Activated T-cell treated with anti-CD3 and anti-CD28 coated beads, Interleukin-2, amount 50 U/mL, for 24 hours (primary cell): ENCODE results near the gene SLC17A2.
"Not testable (repeated sequence)": the region's sequence is repeated elsewhere in the genome, so short reads cannot be mapped to it uniquely, and the experiment has no call there.

Experiments used
- DNase-seq: peaks from one replicate; pipeline ENCODE4 v3.0.0-alpha.2; 2020
- H3K27ac Mint-ChIP-seq: 2 replicates; pipeline ENCODE4 v1.8.0; 2020; ENCODE audit warnings: mild to moderate bottlenecking, mixed read lengths
- H3K27me3 Mint-ChIP-seq: 2 replicates; pipeline ENCODE4 v1.8.0; 2020; ENCODE audit warnings: mixed read lengths
- H3K36me3 Mint-ChIP-seq: 2 replicates; pipeline ENCODE4 v1.8.0; 2020; ENCODE audit warnings: low read depth, mixed read lengths
- H3K4me1 Mint-ChIP-seq: 2 replicates; pipeline ENCODE4 v1.8.0; 2020; ENCODE audit warnings: low read depth, mixed read lengths
- H3K4me3 Mint-ChIP-seq: 2 replicates; pipeline ENCODE4 v1.8.0; 2020; ENCODE audit warnings: mild to moderate bottlenecking, moderate library complexity, mixed read lengths
- H3K9me3 Mint-ChIP-seq: 2 replicates; pipeline ENCODE4 v1.8.0; 2020; ENCODE audit warnings: mixed read lengths

Gene SLC17A2

DNA sequence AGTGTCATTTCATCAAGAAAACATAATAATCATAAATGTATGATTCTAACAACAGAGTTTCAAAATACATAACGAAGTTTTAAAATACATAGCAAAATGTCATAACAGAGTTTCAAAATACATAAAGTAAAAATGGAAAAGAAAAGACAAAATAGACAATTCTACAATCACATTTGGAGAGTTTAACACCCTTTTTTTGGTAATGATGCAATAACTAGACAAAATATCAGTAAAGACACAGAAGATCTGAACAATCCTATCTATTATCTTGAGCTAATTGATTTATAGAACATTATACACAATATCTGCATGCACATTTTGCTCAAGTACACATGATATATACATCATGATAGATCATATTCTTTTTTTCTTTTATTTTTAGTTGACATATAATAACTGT lies 13.4 kb upstream of the SLC17A2 start:
- Mint-ChIP-seq H3K9me3 (peaks cover 8% of the 10 kb centered on the region), H3K4me1 (peaks cover 21% of the 10 kb centered on the region), H3K27me3 (peaks cover 3% of the 10 kb centered on the region), H3K36me3 (no peaks in the 10 kb centered on the region), H3K4me3 (no peak overlapping the region), H3K27ac (no peak overlapping the region)
- DNase-seq: no peak

DNA sequence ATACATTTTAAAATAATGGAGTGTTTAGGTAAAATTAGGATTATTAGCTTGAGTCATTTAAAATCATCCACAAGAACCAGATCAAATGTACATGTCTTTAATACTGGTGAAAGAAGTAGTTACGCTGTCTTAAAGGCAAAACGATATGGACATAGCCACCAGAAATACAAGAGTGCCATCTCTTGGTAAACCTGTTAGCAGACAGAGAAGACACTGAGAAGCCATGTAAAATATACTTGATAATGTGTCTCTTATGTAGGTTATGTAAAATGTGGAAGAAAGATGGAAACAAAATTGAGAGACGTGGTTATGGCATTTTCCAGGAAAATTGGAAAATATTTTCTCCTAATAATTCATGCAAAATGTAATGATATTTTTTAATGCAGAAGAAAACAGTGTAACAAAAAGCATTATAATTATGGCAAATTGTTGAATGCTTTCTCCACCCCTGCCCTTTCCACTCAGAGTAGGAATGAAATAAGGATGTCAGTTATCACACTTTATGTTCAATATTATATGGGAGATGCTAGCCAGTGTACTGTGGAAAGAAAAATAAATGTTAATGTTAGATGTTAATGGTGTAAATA lies 12.2 kb upstream of the SLC17A2 start:
- Mint-ChIP-seq H3K36me3 (no peaks in the 10 kb centered on the region), H3K4me1 (peaks cover 21% of the 10 kb centered on the region), H3K9me3 (peaks cover 8% of the 10 kb centered on the region), H3K4me3 (no peak overlapping the region), H3K27me3 (peaks cover 3% of the 10 kb centered on the region), H3K27ac (no peak overlapping the region)
- no peak for DNase-seq

DNA sequence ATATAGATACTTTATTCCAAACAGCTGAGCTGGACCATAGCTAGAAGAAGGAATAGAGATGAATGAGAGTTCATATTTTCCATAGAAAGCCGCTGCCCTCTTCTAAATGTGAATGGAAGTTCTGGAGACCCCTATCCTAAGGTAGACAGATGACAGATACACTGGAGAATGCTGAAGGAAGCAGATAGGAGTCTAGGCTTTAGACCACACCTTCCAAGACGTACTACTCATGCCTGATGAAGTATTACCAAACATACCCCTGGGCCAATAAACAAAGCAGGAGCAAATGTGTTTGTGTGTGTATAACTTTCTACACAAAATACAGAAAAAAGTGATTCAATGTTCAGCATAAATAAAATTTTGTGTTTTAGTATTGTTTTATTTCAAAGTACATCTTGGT lies 9.1 kb upstream of the SLC17A2 start:
- H3K4me3 Mint-ChIP-seq: no peak overlapping the region
- H3K36me3 Mint-ChIP-seq: no peaks in the 10 kb centered on the region
- no peaks in the 10 kb centered on the region for H3K9me3 Mint-ChIP-seq
- H3K27ac Mint-ChIP-seq: no peak overlapping the region
- H3K4me1 Mint-ChIP-seq: peaks cover 3% of the 10 kb centered on the region
- H3K27me3 Mint-ChIP-seq: peaks cover 9% of the 10 kb centered on the region
- no peak for DNase-seq

DNA sequence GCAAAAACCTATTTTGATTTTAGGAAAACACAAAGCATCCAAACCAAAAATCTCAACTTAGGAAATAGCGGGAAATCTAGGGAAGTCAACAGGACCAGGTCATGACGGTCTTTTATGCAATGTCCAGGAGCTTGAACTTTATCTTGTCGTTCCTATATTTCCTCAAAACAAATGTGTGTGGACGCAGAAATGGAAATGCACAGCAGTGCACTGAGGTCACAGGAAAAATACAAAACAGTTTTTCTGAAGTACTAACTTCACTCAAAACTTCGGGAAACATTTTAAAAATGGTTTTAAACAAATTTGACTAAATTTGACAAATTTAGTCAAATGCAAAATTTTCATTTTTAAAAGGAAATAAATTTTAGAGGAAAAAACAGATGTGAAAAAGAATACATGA lies 5.5 kb upstream of the SLC17A2 start:
- no peaks in the 10 kb centered on the region for H3K36me3 Mint-ChIP-seq
- H3K27ac Mint-ChIP-seq: no peak overlapping the region
- H3K27me3 Mint-ChIP-seq: peaks cover 6% of the 10 kb centered on the region
- no peak overlapping the region for H3K4me3 Mint-ChIP-seq
- no peaks in the 10 kb centered on the region for H3K9me3 Mint-ChIP-seq
- DNase-seq: no peak
- peaks cover 6% of the 10 kb centered on the region for H3K4me1 Mint-ChIP-seq

DNA sequence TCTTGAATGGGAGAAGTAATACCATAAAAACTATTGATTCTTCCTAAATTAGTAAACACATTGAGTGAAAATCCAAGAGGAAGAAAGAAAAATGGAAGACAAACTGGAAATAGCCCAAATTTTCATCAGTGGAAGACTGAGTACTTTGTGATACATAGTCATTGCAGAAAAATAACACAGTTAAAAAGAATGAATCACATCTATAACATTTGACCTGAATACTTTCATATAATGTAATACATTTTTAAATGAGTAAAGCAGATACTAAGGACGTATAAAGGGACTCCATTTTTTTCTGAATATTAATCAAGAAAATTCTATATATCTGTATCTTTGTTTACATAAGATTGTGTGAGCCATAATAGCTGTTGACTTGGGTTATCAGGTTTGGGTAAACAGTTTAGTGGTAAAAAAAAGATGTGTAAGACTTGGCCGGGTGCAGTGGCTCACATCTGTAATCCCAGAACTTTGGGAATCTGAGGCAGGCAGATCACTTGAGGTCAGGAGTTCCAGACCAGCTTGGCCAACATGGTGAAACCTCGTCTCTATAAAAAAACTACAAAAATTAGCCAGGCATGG lies 4.3 kb upstream of the SLC17A2 start:
- no peaks in the 10 kb centered on the region for H3K36me3 Mint-ChIP-seq
- DNase-seq: no peak
- no peaks in the 10 kb centered on the region for H3K9me3 Mint-ChIP-seq
- no peak overlapping the region for H3K4me3 Mint-ChIP-seq
- H3K27ac Mint-ChIP-seq: no peak overlapping the region
- peaks cover 6% of the 10 kb centered on the region for H3K4me1 Mint-ChIP-seq
- H3K27me3 Mint-ChIP-seq: peaks cover 6% of the 10 kb centered on the region

DNA sequence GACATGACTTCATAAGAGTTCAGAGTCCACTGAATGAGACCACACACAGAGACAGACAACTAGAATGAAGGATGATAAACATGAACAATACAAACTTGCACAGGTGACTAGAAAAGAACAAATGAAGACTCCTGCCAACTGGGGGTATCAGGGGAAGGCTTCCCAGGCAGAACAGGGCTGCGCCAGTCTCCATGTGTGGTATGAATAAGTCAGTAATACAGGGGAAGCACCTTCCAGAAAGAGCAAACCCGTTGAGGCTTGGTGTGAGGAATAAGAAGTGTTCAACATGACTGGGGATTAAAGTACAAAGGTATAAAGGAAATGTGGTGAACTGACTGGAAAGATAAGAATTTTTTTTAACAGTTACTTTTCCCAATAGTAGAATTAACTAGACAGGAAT lies 3.7 kb upstream of the SLC17A2 start:
- Mint-ChIP-seq H3K27ac (no peak overlapping the region), H3K4me3 (no peak overlapping the region), H3K27me3 (peaks cover 6% of the 10 kb centered on the region), H3K4me1 (peaks cover 6% of the 10 kb centered on the region), H3K9me3 (no peaks in the 10 kb centered on the region), H3K36me3 (no peaks in the 10 kb centered on the region)
- no peak for DNase-seq

DNA sequence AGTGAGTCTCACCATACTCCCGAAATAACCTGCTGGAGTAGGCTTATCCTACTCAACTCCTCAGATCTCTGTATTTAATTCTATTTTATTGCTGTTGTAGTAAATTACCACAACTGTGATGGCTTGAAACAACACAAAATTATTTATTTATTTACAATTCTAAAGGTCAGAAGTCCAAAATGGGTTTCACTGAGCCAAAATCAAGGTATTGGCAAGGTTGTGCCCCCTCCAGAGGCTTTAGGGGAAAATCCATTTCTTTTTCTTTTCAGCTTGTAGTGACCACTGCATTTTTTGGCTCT lies 869 bp upstream of the SLC17A2 start:
- no peak overlapping the region for H3K4me3 Mint-ChIP-seq
- no peaks in the 10 kb centered on the region for H3K36me3 Mint-ChIP-seq
- peaks cover 10% of the 10 kb centered on the region for H3K4me1 Mint-ChIP-seq
- H3K27ac Mint-ChIP-seq: no peak overlapping the region
- no peaks in the 10 kb centered on the region for H3K9me3 Mint-ChIP-seq
- no peak for DNase-seq
- H3K27me3 Mint-ChIP-seq: no peaks in the 10 kb centered on the region

DNA sequence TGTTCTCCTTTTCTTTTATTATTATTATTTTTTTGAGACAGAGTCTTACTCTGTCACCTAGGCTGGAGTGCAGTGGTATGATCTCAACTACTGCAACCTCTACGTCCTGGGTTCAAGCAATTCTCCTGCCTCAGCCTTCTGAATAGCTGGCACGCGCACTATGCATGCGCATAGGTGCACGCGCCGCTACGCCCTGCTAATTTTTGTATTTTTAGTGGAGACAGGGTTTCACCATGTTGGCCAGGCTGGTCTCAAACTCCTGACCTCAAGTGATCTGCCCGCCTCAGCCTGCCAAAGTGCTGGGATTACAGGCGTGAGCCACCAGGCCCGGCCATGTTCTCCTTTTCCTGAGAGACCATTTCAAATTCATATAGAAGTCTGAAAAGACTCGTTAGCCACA lies 706 bp downstream of the SLC17A2 start:
- not testable (repeated sequence) for H3K4me3 Mint-ChIP-seq, H3K27me3 Mint-ChIP-seq, H3K27ac Mint-ChIP-seq, H3K4me1 Mint-ChIP-seq, DNase-seq, H3K9me3 Mint-ChIP-seq, H3K36me3 Mint-ChIP-seq

DNA sequence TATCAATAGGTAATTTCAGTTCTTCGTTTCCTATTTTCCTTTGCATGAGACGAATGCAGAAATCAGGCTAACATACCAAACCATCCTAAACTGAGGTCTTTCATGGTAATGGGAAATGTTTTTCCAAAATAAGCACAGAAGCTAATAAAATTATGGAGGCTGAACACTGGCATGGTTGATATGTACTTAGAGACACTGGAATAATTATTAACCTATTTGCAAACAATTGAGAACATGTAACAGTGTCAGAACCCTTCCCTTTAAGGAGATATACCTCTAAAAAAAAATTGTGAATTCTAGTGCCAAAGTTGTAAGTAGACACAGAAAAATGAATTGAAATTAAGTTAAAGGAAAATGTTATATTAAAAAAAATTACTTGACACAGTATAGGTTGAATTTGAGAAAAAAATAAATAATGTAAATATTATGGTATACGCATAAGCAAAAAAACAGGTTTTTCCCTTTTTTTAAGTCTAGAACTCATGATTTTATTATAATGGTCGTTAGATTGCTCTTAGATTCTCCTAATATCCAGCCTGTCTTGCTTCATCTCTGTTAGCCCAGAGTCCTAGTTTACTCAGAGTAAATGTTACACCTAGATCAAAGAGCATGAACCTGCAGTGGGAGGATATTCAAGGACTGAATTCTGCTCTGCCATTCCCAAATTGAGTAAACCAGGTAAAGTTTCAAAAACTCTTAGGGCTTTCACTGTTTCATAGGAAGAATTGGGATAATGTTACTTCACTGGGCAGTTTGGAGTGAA lies 1.7 kb downstream of the SLC17A2 start:
- H3K36me3 Mint-ChIP-seq: no peaks in the 10 kb centered on the region
- H3K9me3 Mint-ChIP-seq: no peaks in the 10 kb centered on the region
- no peaks in the 10 kb centered on the region for H3K27me3 Mint-ChIP-seq
- no peak overlapping the region for H3K27ac Mint-ChIP-seq
- H3K4me3 Mint-ChIP-seq: no peak overlapping the region
- no peak for DNase-seq
- peaks cover 4% of the 10 kb centered on the region for H3K4me1 Mint-ChIP-seq

DNA sequence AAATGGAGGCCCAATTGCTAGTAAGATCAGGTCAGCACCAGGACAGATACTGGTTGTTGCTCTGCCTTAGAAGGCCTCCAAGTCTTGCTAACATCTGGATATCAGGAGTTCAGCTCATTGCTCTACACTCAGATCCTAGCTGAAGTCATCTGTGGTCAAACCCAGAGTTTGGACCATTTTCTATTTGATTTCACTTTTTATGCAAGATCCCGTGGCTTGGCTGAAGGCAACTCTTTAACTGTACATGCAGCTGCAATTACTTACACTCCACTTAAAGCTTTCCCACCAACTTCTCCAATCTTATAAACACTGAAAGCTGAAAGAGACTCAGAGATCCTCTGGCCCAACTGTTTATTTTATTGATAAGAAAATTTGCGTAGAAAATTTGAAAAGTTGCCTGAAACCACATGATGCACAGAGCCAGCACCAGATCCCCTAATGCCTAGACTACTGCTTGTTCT lies 2.7 kb downstream of the SLC17A2 start:
- no peaks in the 10 kb centered on the region for H3K9me3 Mint-ChIP-seq
- H3K4me1 Mint-ChIP-seq: peaks cover 4% of the 10 kb centered on the region
- DNase-seq: no peak
- H3K27me3 Mint-ChIP-seq: no peaks in the 10 kb centered on the region
- no peak overlapping the region for H3K27ac Mint-ChIP-seq
- no peak overlapping the region for H3K4me3 Mint-ChIP-seq
- no peaks in the 10 kb centered on the region for H3K36me3 Mint-ChIP-seq

DNA sequence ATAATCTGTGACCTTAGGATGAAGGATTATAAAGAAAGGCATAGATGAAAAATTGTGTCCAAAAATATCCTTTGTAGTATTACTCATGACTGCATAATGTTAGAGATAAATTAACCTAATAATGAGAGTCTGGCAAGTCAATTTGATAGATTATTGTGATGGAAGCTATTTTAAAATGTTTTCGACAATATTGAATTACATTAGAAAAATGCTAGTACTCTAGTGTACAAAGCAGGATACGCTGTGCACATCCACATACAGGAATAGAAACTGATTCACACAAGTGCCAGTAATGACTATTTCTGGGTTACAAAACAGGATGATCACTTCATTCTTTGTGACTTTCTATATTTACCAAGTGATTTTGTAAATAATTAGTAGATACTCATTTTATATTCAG lies 3.3 kb downstream of the SLC17A2 start:
- no peaks in the 10 kb centered on the region for H3K36me3 Mint-ChIP-seq

DNA sequence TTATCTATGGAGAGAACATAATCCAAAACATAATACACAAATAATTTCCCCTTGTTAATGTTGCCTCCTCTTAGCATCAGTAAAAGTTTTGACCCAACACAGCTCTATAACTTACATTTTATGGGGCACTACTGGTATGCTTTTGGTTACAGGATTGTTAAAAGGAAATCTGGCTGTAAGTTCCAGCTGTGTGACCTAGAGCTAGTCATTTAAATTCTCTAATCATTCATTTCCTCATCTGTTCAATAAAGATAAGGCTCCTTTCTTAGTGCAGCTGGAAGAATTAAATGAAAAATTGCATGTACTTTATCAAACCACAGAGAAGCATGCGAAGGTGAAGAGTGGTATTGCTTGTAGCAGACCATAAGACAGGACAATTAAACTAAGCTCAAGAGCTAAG lies 4.6 kb downstream of the SLC17A2 start:
- H3K4me1 Mint-ChIP-seq: peaks cover 6% of the 10 kb centered on the region
- no peak overlapping the region for H3K27ac Mint-ChIP-seq
- no peaks in the 10 kb centered on the region for H3K9me3 Mint-ChIP-seq
- no peaks in the 10 kb centered on the region for H3K36me3 Mint-ChIP-seq
- no peaks in the 10 kb centered on the region for H3K27me3 Mint-ChIP-seq
- H3K4me3 Mint-ChIP-seq: no peak overlapping the region
- DNase-seq: no peak

More for the DNA sequence above, 3.3 kb downstream of the SLC17A2 start:
- Mint-ChIP-seq H3K4me3 (no peak overlapping the region), H3K27ac (no peak overlapping the region), H3K27me3 (no peaks in the 10 kb centered on the region), H3K9me3 (no peaks in the 10 kb centered on the region), H3K4me1 (peaks cover 4% of the 10 kb centered on the region)
- DNase-seq: no peak

DNA sequence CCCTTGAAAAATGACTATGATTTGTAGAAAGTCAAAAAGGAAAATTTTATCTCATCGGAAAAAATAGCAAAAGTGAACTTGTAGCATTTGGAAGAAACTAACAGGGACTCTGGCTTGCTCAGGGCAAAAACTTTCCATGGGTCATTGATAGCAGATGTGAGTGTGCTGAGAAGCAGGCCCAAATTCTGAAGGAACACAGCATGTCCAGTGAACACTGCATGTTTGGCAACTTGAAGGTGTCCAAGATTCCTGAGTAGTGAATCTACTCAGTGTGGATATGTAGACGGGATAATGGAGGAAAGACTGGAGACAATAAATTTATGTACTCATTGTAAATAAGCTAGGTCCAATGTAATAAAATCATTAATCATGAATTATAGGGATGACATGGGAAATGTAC lies 8.2 kb downstream of the SLC17A2 start:
- Mint-ChIP-seq H3K9me3 (peaks cover 5% of the 10 kb centered on the region), H3K27ac (no peak overlapping the region), H3K4me1 (peaks cover 32% of the 10 kb centered on the region), H3K4me3 (no peak overlapping the region), H3K27me3 (no peaks in the 10 kb centered on the region), H3K36me3 (no peaks in the 10 kb centered on the region)
- no peak for DNase-seq

DNA sequence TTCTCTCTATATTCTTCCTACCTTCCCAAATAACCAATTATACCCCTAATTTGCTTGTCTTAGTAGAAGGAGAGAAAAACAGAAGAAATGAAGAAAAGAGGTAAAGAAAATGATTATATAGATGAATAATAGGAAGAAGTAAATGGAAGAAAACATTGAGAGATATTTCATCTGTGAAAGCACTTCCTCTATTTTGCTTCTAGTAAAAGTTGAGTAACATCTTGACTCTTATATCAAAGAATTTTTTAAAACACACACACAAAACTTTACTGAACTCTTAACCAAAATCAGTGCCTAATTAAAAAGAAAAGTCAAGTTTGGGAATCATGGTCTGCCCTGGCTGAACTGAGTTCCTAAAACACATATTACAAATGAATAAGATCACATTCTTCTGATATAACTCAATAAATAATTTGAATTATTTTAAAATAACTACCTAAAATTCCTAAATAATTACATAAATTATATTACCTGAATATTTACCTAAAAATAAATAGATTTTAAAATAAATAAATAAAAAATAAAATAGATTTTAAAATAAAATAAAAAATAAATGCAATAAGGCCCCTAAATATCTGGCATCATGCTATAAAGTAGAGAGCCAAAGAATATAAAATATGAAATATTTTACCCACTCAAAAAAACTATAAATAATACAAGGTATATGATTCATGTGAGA lies 8.8 kb downstream of the SLC17A2 start:
- Mint-ChIP-seq H3K9me3 (peaks cover 5% of the 10 kb centered on the region), H3K4me1 (peaks cover 30% of the 10 kb centered on the region), H3K27me3 (no peaks in the 10 kb centered on the region), H3K36me3 (no peaks in the 10 kb centered on the region), H3K4me3 (no peak overlapping the region), H3K27ac (no peak overlapping the region)
- no peak for DNase-seq

DNA sequence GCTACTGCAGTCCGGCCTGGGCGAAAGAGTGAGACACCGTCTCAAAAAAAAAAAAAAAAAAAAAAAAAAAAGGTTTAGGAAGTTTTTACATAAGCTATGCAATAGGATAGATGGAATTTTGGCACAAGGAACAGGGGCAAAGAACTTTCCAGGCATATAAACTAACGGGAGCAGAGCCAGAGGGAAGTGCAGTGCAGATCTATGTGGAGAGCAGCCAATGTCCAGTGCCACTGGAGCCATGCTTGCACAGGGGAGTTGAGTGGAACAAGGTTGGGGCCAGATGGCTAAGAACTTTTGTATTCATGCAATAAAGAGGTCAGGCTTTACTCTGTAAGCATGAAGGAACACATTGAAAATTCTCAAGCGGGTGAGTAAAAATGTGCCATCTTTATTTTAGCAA lies 10.8 kb downstream of the SLC17A2 start:
- Mint-ChIP-seq H3K9me3 (peaks cover 5% of the 10 kb centered on the region), H3K27ac (peak overlapping the region; percentile 45), H3K4me1 (peaks cover 35% of the 10 kb centered on the region), H3K4me3 (no peak overlapping the region), H3K27me3 (no peaks in the 10 kb centered on the region), H3K36me3 (no peaks in the 10 kb centered on the region)
- DNase-seq: no peak
